LNCAP (cell line): ENCODE measurements around the gene ACOT6.
A peak's percentile ranks its signal among the peaks of the same experiment; 100 is the strongest.

ENCODE experiments used
- CTCF ChIP-seq: fragments of 450-650 bp; IDR thresholded peaks from 2 replicates; pipeline ENCODE4 v1.5.1; 2017; ENCODE audit warnings: mild to moderate bottlenecking

The ACOT6 gene

GRCh38 chr14:73625706-73626105, 13.4 kb downstream of the ACOT6 start:
- TF ChIP-seq CTCF, result no peak

GRCh38 chr14:73627151-73627558, 14.8 kb downstream of the ACOT6 start:
- no peak for TF ChIP-seq CTCF

- TF ChIP-seq CTCF, result no peak
Observed at GRCh38 chr14:73630009-73630780, 17.9 kb downstream of the ACOT6 start.

GRCh38 chr14:73633116-73634010, 21.0 kb downstream of the ACOT6 start:
- peak; percentile 84 for TF ChIP-seq CTCF

DNA sequence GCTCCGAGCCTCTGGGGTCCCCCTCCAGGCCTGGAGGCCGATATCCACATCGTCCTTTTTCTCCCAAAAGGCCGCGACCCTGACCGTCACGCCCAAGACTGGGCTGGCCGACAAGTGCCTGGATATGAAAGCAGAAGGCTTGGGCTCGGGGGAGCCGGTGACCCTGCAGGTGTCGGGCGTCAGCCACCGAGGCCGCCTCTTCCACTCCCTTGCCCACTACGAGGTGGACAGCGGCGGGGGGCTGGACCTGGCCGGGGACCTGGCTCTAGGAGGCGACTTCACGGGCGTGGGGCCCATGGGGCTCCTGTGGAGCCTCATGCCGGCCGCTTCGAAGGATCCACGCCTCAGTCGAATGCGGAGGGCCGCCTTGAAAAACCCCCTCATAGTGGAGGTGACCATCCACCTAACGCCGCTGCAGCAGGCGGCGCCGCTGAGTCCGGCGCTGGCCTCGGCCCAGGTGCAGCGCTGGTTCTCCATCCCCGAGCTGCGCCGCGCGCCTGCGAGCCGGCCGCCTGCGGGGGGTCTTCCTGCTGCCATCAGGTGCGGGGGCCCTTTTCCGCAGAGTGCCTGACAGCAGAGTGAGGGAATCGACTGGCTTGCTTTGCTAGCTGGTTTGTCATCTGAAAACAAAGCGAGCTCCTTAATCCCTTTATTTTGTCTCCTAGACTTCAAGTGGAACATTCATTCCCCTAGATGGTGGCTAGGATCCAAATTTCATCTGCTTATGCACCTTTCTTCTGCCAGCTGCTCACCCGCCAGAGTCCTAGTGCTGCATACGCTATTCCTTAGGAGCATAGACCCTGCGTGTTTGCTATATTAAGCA, 21.9 kb downstream of the ACOT6 start:
- TF ChIP-seq CTCF, result no peak

DNA sequence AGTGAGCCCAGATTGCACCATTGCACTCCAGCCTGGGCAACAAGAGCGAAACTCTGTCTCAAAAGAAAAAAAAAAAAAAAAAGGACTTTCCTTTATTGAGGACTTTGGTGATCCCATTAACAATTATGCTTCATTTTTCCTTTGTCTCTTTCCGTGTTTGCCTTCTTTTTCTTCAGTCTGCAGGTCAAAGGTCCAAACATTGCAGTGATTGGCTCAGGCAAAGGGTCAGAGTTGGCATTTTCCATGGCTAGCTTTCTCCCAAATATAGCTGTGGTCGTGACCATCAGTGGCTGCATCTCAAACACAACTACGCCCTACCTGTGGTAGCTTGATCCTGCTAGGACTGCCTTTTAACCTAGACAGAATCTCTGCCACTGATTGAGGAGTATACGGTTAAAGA, 25.5 kb downstream of the ACOT6 start:
- TF ChIP-seq CTCF, result no peak

- TF ChIP-seq CTCF, result no peak
Observed at GRCh38 chr14:73640796-73641365, 28.6 kb downstream of the ACOT6 start.
